H1 (cell line): ENCODE data around the gene SEC14L5. TPM values are rescaled to one million over a fixed set of nuclear protein-coding genes. Genes with fewer than 3 reads are reported as not detected.
A peak's percentile ranks its signal among the peaks of the same experiment; 100 is the strongest.

Experiments
- ASH2L ChIP-seq: fragments of 200-600, 300-600 bp; sonication (generic); IDR thresholded peaks from one replicate; pipeline ENCODE4 v1.7.1; 2017; ENCODE audit warnings: low read length
- ATF3 ChIP-seq: IDR thresholded peaks from 2 replicates; pipeline ENCODE4 v1.6.1; 2011; ENCODE audit warnings: low read depth, mild to moderate bottlenecking, low read length; ENCODE audit not compliant: insufficient read depth
- BCL11A ChIP-seq, 2 experiments: IDR thresholded peaks; one replicate each; pipeline ENCODE4 v1.6.1; 2011; ENCODE audit warnings: low read depth in 2 of 2, low read length in 2 of 2, mild to moderate bottlenecking in 2 of 2
- E2F6 ChIP-seq: IDR thresholded peaks from 2 replicates; pipeline ENCODE4 v1.6.1; 2012; ENCODE audit warnings: inconsistent platforms
- FOSL1 ChIP-seq: IDR thresholded peaks from 2 replicates; pipeline ENCODE4 v1.6.1; 2011; ENCODE audit warnings: mild to moderate bottlenecking, low read depth, low read length, moderate library complexity; ENCODE audit not compliant: insufficient read depth
- GABPA ChIP-seq: IDR thresholded peaks from 2 replicates; pipeline ENCODE4 v1.6.1; 2011; ENCODE audit warnings: mild to moderate bottlenecking, low read length, moderate library complexity, borderline replicate concordance; ENCODE audit not compliant: insufficient read depth
- JUN ChIP-seq: IDR thresholded peaks from 2 replicates; pipeline ENCODE4 v1.6.1; 2011; ENCODE audit warnings: low read depth, mild to moderate bottlenecking, improper control_type of control experiment, low read length
- PHF8 ChIP-seq: fragments of 200-600 bp; sonication (generic); conservative IDR thresholded peaks from 2 replicates; pipeline ENCODE4 v1.7.1; 2012; ENCODE audit warnings: low read depth, mild to moderate bottlenecking, inconsistent platforms, low read length, moderate library complexity
- POLR2A ChIP-seq, 2 experiments: IDR thresholded peaks; 1 replicate in 1 of 2; 2 replicates in 1 of 2; pipeline ENCODE4 v1.6.1; 2011; ENCODE audit warnings: low read depth in 2 of 2, low read length in 2 of 2, mild to moderate bottlenecking in 2 of 2; ENCODE audit errors: control extremely low read depth in 1 of 2
- POLR2AphosphoS5 ChIP-seq: IDR thresholded peaks from 2 replicates; pipeline ENCODE4 v1.6.1; 2011; ENCODE audit warnings: low read depth, low read length
- POU5F1 ChIP-seq: IDR thresholded peaks from 2 replicates; pipeline ENCODE4 v1.6.1; 2011; ENCODE audit warnings: low read depth, mild to moderate bottlenecking, low read length, moderate library complexity
- RAD21 ChIP-seq, 2 experiments: IDR thresholded peaks in 1 of 2; conservative IDR thresholded peaks in 1 of 2; 2 replicates each; pipeline ENCODE4 v1.6.1; 2011; ENCODE audit warnings: low read depth in 2 of 2, low read length in 2 of 2, improper control_type of control experiment in 1 of 2, inconsistent platforms in 1 of 2, mild to moderate bottlenecking in 1 of 2, moderate library complexity in 1 of 2
- RBBP5 ChIP-seq: IDR thresholded peaks from 2 replicates; pipeline ENCODE4 v1.7.1; 2012; ENCODE audit warnings: low read depth, mild to moderate bottlenecking, inconsistent platforms, low read length, moderate library complexity, borderline replicate concordance
- SAP30 ChIP-seq: fragments of 300-600 bp; sonication (generic); IDR thresholded peaks from 2 replicates; pipeline ENCODE4 v1.7.1; 2012; ENCODE audit warnings: low read length, moderate library complexity, mild to moderate bottlenecking, inconsistent platforms; ENCODE audit not compliant: insufficient read depth, insufficient replicate concordance
- SIX5 ChIP-seq: IDR thresholded peaks from 2 replicates; pipeline ENCODE4 v1.6.1; 2011; ENCODE audit warnings: mild to moderate bottlenecking, low read depth, low read length
- SP1 ChIP-seq: IDR thresholded peaks from 2 replicates; pipeline ENCODE4 v1.6.1; 2011; ENCODE audit warnings: low read depth, low read length
- SUZ12 ChIP-seq: fragments of 200-600 bp; sonication (generic); IDR thresholded peaks from 2 replicates; pipeline ENCODE4 v1.6.1; 2012; ENCODE audit warnings: mild to moderate bottlenecking, inconsistent platforms, low read length, moderate library complexity, mixed read lengths
- TBP ChIP-seq: IDR thresholded peaks from 2 replicates; pipeline ENCODE4 v1.6.1; 2011; ENCODE audit warnings: low read depth, low read length, improper control_type of control experiment
- TEAD4 ChIP-seq: IDR thresholded peaks from 2 replicates; pipeline ENCODE4 v1.6.1; 2012; ENCODE audit warnings: low read depth, low read length, inconsistent platforms, mixed read lengths
- ZNF274 ChIP-seq: IDR thresholded peaks from 2 replicates; pipeline ENCODE4 v1.7.0; 2012; ENCODE audit warnings: low read length, borderline replicate concordance; ENCODE audit errors: extremely low read depth
- polyA plus RNA-seq, 7 experiments: library from polyadenylated mRNA; depleted of rRNA in 3 of 7; stranded (reverse) in 5 of 7; unstranded in 2 of 7; fragments of >200 nt in 5 of 7; fragments of 200-250 nt in 2 of 7; gene quantifications; 1 replicate in 5 of 7; 2 replicates in 1 of 7; 4 replicates in 1 of 7; pipeline versions ENCODE4 v1.2.1 to v1.2.3, GENCODE V29; 2011 to 2013; ENCODE audit warnings: missing spikeins in 2 of 7, mixed read lengths in 2 of 7
- total RNA-seq: library from RNA; stranded (reverse); fragmentation: NEBNext Ultra II Directional; extraction: Animal tissue kit (Norgen Biotek cat#: 25700); gene quantifications from 2 replicates; pipeline ENCODE4 v1.2.1, GENCODE V29; 2021

The SEC14L5 gene
- total and polyA plus RNA-seq, 2 of the 8 experiments (the other 6 are each of a cell fraction or from before 2014, with no cell fraction given), result 1.9 to 3.0 TPM

GRCh38 chr16:4947722-4948503, 10.2 kb upstream of the SEC14L5 start (continued):
- TF ChIP-seq PHF8, result no peak
- TF ChIP-seq SP1, result 0 out of 2 replicates have a peak, but pooled peaks have one; percentile 41
- 0 out of 2 replicates have a peak, but pooled peaks have one; percentile 41 for TF ChIP-seq GABPA
- TF ChIP-seq TEAD4, result peak; percentile 65
- peak; percentile 31; the same call in 1 of the 2 replicates for TF ChIP-seq TBP
- TF ChIP-seq JUN, result no peak
- TF ChIP-seq SIX5, result no peak
- no peak for TF ChIP-seq ATF3
- no peak for TF ChIP-seq ZNF274
- no peak for TF ChIP-seq BCL11A (IDR thresholded peaks at IDR 0.05; ENCODE audit: low read depth in 2 of 2, low read length in 2 of 2)
- TF ChIP-seq POLR2AphosphoS5, result peak; percentile 63
- TF ChIP-seq ASH2L, result no peak
- peak; percentile 53; the same call in 1 of the 2 replicates for TF ChIP-seq RBBP5
- no peak for TF ChIP-seq SAP30
- TF ChIP-seq RAD21 (IDR thresholded peaks at IDR 0.05 in 1 of 2, conservative IDR thresholded peaks at IDR 0.05 in 1 of 2; ENCODE audit: low read depth in 2 of 2, low read length in 2 of 2), result 0 out of 4 replicates have a peak, but pooled peaks of 1 of the 2 experiments have one; percentile 9
- TF ChIP-seq POU5F1, result no peak
- no peak for TF ChIP-seq FOSL1
- no peak for TF ChIP-seq SUZ12
- peak in 1 of 2 experiments; percentile 69; a peak in 2 of 3 replicates for TF ChIP-seq POLR2A (IDR thresholded peaks at IDR 0.05; ENCODE audit: control extremely low read depth in 1 of 2, low read depth in 2 of 2, low read length in 2 of 2)
- TF ChIP-seq E2F6, result no peak; the same call in 1 of the 2 replicates
